ENCODE measurements around the gene TNFRSF12A. TPM values are rescaled to one million over a fixed set of nuclear protein-coding genes. Genes with fewer than 3 reads are reported as not detected.

TNFRSF12A gene
- total RNA-seq, 1 experiment from 2014 or later, result 78.9 TPM

DNA sequence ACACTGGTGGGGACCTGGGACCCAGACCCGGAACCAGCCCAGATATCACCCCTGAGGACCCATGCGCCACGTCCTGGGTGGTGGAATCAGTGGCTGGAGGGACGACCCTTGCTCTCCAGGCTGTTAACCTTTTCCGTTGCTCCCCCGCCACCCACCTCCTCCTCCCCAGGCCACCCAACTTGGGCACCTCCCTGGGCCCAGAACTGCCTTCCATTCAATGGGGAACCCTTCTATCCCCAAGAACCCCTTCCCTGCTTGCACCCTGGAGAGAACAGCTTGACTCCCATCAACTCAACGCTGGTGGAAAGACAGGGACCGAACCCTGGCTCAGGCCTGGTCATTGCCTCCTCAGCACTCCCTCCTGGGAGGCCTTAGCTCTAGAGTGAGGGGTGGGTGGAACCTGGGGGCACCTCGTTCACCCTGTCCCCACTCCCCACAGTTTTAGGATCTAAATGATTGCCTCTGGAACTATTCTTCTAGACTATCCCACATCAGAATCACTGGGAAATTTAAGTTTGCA lies 39.6 kb downstream of the TNFRSF12A start:
- Mint-ChIP-seq H3K27me3 (ENCODE audit: low read depth) (peaks cover 3% of the 10 kb centered on the region; the same call in 1 of the 2 replicates), H3K36me3 (no peaks in the 10 kb centered on the region), H3K27ac (peak overlapping the region; percentile 79), H3K9me3 (no peaks in the 10 kb centered on the region), H3K4me3 (peak overlapping the region; percentile 68), H3K4me1 (peaks cover 31% of the 10 kb centered on the region)
- ATAC-seq (no peak), DNase-seq (ENCODE audit: low spot score) (no peak)
- CTCF ChIA-PET, result interaction anchor here (0.6 to 3.6 kb wide), 35 partner anchors 8 to 205 kb away, joined by 3 to 109 read pairs (median 16); partner anchors contain the start of genes BICDL2, CLDN6, MMP25 and TNFRSF12A
- POLR2A ChIA-PET, result interaction anchor here (1.0 to 3.2 kb wide), 5 partner anchors 14 to 40 kb away, joined by 3 to 29 read pairs (median 8); partner anchors contain the start of genes MMP25, TNFRSF12A and ZSCAN10
- TF ChIP-seq, protein P1, sequence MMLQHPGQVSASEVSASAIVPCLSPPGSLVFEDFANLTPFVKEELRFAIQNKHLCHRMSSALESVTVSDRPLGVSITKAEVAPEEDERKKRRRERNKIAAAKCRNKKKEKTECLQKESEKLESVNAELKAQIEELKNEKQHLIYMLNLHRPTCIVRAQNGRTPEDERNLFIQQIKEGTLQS (CRISPR knock-in tag; conservative IDR thresholded peaks at IDR 0.05), result no peak
- TF ChIP-seq, protein P2, sequence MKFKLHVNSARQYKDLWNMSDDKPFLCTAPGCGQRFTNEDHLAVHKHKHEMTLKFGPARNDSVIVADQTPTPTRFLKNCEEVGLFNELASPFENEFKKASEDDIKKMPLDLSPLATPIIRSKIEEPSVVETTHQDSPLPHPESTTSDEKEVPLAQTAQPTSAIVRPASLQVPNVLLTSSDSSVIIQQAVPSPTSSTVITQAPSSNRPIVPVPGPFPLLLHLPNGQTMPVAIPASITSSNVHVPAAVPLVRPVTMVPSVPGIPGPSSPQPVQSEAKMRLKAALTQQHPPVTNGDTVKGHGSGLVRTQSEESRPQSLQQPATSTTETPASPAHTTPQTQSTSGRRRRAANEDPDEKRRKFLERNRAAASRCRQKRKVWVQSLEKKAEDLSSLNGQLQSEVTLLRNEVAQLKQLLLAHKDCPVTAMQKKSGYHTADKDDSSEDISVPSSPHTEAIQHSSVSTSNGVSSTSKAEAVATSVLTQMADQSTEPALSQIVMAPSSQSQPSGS (CRISPR knock-in tag; IDR thresholded peaks at IDR 0.05; ENCODE audit: borderline replicate concordance, low read depth), result no peak
- peak; percentile 15; the same call in 1 of the 2 replicates for TF ChIP-seq FOXK1 (CRISPR knock-in tag; IDR thresholded peaks at IDR 0.05)
- TF ChIP-seq, protein P3, sequence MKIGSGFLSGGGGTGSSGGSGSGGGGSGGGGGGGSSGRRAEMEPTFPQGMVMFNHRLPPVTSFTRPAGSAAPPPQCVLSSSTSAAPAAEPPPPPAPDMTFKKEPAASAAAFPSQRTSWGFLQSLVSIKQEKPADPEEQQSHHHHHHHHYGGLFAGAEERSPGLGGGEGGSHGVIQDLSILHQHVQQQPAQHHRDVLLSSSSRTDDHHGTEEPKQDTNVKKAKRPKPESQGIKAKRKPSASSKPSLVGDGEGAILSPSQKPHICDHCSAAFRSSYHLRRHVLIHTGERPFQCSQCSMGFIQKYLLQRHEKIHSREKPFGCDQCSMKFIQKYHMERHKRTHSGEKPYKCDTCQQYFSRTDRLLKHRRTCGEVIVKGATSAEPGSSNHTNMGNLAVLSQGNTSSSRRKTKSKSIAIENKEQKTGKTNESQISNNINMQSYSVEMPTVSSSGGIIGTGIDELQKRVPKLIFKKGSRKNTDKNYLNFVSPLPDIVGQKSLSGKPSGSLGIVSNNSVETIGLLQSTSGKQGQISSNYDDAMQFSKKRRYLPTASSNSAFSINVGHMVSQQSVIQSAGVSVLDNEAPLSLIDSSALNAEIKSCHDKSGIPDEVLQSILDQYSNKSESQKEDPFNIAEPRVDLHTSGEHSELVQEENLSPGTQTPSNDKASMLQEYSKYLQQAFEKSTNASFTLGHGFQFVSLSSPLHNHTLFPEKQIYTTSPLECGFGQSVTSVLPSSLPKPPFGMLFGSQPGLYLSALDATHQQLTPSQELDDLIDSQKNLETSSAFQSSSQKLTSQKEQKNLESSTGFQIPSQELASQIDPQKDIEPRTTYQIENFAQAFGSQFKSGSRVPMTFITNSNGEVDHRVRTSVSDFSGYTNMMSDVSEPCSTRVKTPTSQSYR (CRISPR knock-in tag; IDR thresholded peaks at IDR 0.05), result 0 out of 2 replicates have a peak, but pooled peaks have one; percentile 13

DNA sequence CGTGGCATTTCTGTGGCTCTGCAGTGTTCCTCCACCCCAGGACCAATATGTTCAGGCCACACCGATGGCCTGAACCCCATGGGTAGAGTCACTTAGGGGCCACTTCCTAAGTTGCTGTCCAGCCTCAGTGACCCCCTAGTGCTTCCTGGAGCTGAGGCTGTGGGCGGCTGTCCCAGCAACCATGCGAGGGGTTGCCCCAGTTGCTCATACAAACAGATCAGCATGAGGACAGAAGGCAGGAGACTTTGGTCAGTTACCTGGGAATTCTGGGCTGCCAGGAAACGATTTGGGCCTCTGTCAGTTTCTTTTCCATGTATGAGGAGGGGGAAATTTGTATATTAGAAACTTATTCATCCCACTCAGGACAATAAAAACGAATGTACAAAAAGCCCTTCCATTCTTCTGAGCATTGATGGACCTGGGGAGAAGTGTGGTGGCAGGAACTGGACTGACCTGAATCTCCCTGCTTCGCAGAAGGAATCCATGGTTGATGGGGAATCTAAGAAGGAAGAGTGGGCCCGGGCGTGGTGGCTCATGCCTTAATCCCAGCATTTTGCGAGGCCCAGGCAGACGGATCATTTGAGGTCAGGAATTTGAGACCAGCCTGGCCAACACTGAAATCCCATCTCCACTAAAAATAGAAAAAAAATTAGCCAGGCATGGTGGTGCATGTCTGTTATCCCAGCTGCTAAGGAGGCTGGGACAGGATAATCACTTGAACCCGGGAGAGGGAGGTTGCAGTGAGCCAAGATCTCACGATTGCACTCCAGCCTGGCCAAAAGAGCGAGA lies 40.4 kb downstream of the TNFRSF12A start:
- Mint-ChIP-seq H3K27me3 (ENCODE audit: low read depth) (peaks cover 3% of the 10 kb centered on the region; the same call in 1 of the 2 replicates), H3K4me3 (peak overlapping the region; percentile 68), H3K9me3 (no peaks in the 10 kb centered on the region), H3K36me3 (no peaks in the 10 kb centered on the region), H3K4me1 (peaks cover 30% of the 10 kb centered on the region), H3K27ac (no peak overlapping the region)
- no peak for DNase-seq (ENCODE audit: low spot score)
- ChIA-PET POLR2A (interaction anchor here (1.5 to 3.2 kb wide), 2 partner anchors 27 to 38 kb away, joined by 5 to 29 read pairs; partner anchors contain the start of gene ZSCAN10), CTCF (interaction anchor here (0.9 to 3.6 kb wide), 14 partner anchors 17 to 114 kb away, joined by 3 to 109 read pairs (median 19); partner anchors contain the start of gene ZSCAN10)
- ATAC-seq, result no peak
- TF ChIP-seq ZBTB21 (CRISPR knock-in tag; IDR thresholded peaks at IDR 0.05; ENCODE audit: borderline replicate concordance) (no peak), HMGA2 (CRISPR knock-in tag; IDR thresholded peaks at IDR 0.05) (no peak), NR1H2 (CRISPR knock-in tag; IDR thresholded peaks at IDR 0.05) (no peak), NR2C2 (CRISPR knock-in tag; IDR thresholded peaks at IDR 0.05) (no peak), KAT7 (CRISPR knock-in tag; IDR thresholded peaks at IDR 0.05; ENCODE audit: borderline replicate concordance) (no peak), ZNF416 (CRISPR knock-in tag; IDR thresholded peaks at IDR 0.05) (no peak), PRRX2 (CRISPR knock-in tag; IDR thresholded peaks at IDR 0.05) (no peak), NFE2L1 (CRISPR knock-in tag; IDR thresholded peaks at IDR 0.05) (no peak), TEAD1 (CRISPR knock-in tag; IDR thresholded peaks at IDR 0.05) (no peak), ZNF317 (CRISPR knock-in tag; IDR thresholded peaks at IDR 0.05; ENCODE audit: borderline replicate concordance, low read depth) (no peak), OVOL2 (CRISPR knock-in tag; IDR thresholded peaks at IDR 0.05; ENCODE audit: borderline replicate concordance) (no peak), IRF2 (CRISPR knock-in tag; IDR thresholded peaks at IDR 0.05; ENCODE audit: borderline replicate concordance, low read depth) (no peak)
- TF ChIP-seq, protein P4, sequence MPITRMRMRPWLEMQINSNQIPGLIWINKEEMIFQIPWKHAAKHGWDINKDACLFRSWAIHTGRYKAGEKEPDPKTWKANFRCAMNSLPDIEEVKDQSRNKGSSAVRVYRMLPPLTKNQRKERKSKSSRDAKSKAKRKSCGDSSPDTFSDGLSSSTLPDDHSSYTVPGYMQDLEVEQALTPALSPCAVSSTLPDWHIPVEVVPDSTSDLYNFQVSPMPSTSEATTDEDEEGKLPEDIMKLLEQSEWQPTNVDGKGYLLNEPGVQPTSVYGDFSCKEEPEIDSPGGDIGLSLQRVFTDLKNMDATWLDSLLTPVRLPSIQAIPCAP (CRISPR knock-in tag; IDR thresholded peaks at IDR 0.05), result no peak
- TF ChIP-seq, protein P5, sequence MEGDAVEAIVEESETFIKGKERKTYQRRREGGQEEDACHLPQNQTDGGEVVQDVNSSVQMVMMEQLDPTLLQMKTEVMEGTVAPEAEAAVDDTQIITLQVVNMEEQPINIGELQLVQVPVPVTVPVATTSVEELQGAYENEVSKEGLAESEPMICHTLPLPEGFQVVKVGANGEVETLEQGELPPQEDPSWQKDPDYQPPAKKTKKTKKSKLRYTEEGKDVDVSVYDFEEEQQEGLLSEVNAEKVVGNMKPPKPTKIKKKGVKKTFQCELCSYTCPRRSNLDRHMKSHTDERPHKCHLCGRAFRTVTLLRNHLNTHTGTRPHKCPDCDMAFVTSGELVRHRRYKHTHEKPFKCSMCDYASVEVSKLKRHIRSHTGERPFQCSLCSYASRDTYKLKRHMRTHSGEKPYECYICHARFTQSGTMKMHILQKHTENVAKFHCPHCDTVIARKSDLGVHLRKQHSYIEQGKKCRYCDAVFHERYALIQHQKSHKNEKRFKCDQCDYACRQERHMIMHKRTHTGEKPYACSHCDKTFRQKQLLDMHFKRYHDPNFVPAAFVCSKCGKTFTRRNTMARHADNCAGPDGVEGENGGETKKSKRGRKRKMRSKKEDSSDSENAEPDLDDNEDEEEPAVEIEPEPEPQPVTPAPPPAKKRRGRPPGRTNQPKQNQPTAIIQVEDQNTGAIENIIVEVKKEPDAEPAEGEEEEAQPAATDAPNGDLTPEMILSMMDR (IDR thresholded peaks at IDR 0.05), result no peak
- TF ChIP-seq, protein P6, sequence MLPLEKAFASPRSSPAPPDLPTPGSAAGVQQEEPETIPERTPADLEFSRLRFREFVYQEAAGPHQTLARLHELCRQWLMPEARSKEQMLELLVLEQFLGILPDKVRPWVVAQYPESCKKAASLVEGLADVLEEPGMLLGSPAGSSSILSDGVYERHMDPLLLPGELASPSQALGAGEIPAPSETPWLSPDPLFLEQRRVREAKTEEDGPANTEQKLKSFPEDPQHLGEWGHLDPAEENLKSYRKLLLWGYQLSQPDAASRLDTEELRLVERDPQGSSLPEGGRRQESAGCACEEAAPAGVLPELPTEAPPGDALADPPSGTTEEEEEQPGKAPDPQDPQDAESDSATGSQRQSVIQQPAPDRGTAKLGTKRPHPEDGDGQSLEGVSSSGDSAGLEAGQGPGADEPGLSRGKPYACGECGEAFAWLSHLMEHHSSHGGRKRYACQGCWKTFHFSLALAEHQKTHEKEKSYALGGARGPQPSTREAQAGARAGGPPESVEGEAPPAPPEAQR (CRISPR knock-in tag; IDR thresholded peaks at IDR 0.05), result no peak
- TF ChIP-seq, protein P7, sequence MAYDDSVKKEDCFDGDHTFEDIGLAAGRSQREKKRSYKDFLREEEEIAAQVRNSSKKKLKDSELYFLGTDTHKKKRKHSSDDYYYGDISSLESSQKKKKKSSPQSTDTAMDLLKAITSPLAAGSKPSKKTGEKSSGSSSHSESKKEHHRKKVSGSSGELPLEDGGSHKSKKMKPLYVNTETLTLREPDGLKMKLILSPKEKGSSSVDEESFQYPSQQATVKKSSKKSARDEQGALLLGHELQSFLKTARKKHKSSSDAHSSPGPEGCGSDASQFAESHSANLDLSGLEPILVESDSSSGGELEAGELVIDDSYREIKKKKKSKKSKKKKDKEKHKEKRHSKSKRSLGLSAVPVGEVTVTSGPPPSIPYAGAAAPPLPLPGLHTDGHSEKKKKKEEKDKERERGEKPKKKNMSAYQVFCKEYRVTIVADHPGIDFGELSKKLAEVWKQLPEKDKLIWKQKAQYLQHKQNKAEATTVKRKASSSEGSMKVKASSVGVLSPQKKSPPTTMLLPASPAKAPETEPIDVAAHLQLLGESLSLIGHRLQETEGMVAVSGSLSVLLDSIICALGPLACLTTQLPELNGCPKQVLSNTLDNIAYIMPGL (CRISPR knock-in tag; IDR thresholded peaks at IDR 0.05), result no peak
- TF ChIP-seq, protein P8, sequence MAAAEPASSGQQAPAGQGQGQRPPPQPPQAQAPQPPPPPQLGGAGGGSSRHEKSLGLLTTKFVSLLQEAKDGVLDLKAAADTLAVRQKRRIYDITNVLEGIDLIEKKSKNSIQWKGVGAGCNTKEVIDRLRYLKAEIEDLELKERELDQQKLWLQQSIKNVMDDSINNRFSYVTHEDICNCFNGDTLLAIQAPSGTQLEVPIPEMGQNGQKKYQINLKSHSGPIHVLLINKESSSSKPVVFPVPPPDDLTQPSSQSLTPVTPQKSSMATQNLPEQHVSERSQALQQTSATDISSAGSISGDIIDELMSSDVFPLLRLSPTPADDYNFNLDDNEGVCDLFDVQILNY (CRISPR knock-in tag; IDR thresholded peaks at IDR 0.05), result no peak
